DMS114 treated with DMSO at 0.1 percent for 48 hours (cell line): ENCODE results near the gene SSTR5.

Experiments
- DNase-seq: peaks from one replicate; lab custom pipeline; 2025; ENCODE audit not compliant: unreplicated experiment; lab: John Stamatoyannopoulos, UW

Gene SSTR5

GRCh38 chr16:1121601-1122397, 49.3 kb downstream of the SSTR5 start:
- no peak for DNase-seq

GRCh38 chr16:1122398-1122765, 49.8 kb downstream of the SSTR5 start:
- no peak for DNase-seq

GRCh38 chr16:1123525-1124230, 51.1 kb downstream of the SSTR5 start:
- no peak for DNase-seq

- DNase-seq = no peak
These were observed 51.7 kb downstream of the SSTR5 start for GRCh38 chr16:1124291-1124690.

GRCh38 chr16:1124795-1125194, 52.2 kb downstream of the SSTR5 start:
- DNase-seq = no peak

GRCh38 chr16:1125471-1125870, 52.9 kb downstream of the SSTR5 start:
- DNase-seq = no peak

- DNase-seq = no peak
These were observed 53.5 kb downstream of the SSTR5 start for GRCh38 chr16:1126044-1126443.

- no peak for DNase-seq
These were observed 54.0 kb downstream of the SSTR5 start for GRCh38 chr16:1126586-1126985.

GRCh38 chr16:1127101-1127500, 54.6 kb downstream of the SSTR5 start:
- DNase-seq = no peak

GRCh38 chr16:1127971-1128715, 55.6 kb downstream of the SSTR5 start:
- no peak for DNase-seq

- DNase-seq = no peak
These were observed 56.8 kb downstream of the SSTR5 start for GRCh38 chr16:1129106-1129960.

- DNase-seq = no peak
These were observed 57.8 kb downstream of the SSTR5 start for GRCh38 chr16:1130382-1130781.
